ENCODE results near the gene MEGF6.
"Not testable (repeated sequence)": the region's sequence is repeated elsewhere in the genome, so short reads cannot be mapped to it uniquely, and the experiment has no call there.

Gene MEGF6

DNA sequence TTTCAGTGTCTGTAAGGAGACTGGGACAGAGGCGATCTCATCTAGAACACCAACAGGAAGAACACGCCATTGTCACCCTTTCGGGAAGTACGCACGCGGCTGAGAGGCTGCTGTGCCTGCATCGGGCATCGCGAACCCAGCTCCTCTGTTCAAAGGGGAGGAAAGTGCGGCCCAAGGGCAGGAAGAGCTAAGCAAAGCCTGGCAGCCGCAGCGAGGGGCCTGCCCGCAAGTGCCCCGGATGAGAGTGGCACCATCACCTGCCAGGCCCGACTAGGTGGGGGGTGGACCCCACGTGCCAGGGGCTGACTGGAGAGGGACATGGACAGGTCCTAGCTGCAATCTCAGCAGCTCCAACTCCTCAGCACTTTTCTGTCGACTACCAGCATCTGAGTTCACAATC lies 21.0 kb upstream of the MEGF6 start:
- H3K27ac ChIP-seq, result no peak overlapping the region

DNA sequence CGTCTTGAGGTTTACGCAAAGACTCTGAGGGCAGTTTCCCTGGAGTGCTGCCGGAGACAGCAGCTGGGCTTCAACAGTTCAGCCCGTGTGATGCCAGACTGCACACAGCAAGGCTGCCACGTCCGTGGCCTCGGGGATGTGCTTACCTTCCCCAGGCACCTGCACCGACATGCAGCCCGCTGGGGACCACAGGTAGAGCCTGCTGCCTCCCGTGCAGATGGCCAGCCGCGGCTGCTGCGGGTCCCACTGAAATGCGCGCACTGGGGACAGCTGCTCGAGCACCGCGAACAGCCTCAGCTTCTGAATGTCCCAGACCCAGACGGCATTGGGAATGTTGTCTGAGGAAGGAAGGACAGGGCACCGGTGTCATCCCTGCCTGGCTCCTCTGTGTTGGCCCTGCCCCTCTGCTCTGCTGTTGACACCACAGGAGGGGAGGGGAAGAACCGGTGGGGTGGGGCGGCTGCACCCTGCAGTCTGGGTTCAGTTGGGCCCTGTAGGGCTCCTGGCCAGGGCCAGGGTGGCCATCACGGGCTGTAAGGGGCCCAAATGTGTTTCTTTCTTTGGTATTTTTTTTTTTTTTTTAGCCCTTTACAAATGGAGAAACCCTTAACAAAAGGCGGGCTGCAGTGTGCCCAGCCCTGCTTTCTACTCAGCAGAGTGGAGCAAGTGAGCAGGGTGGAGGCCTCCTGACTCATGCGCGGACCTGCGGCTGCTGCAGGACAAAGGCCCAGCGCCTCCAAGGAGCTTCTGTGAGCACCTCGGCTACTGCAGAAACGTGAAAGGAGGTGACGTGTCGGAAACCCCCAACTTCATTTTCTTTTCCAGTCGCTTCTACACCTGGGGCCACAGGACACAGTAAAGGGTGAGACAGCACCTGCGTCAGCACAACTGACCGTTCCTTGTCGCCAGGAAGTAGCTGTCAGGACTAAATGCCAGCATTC lies 20.3 kb upstream of the MEGF6 start:
- peak overlapping the region in 1 of 21 experiments; percentile 16 for H3K27ac ChIP-seq

More for the DNA sequence above, 21.0 kb upstream of the MEGF6 start:
- no peak overlapping the region for H3K4me3 ChIP-seq

DNA sequence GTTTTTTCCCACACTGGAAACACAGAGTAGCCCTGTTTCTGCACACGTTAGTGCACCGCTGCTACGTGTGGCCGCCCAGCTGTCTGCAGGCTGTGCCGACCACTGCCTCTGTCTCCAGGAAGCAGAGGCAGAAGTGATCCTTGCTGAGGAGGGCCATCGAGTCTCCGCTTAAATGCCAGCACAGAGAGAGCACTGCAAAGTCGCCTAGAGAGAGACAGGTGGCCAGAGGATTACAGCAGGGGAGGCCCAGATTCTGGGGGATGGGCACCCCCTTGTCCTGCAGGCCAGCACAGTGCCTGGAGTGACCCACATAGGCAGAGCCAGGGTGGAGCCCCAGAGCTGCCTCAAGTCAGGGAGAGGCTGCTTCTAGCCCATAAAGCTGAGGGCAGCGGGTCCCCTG lies 19.6 kb upstream of the MEGF6 start:
- H3K27ac ChIP-seq, result peak overlapping the region in 1 of 21 experiments; percentile 16

More for the DNA sequence above, 20.3 kb upstream of the MEGF6 start:
- H3K4me3 ChIP-seq, result no peak overlapping the region

DNA sequence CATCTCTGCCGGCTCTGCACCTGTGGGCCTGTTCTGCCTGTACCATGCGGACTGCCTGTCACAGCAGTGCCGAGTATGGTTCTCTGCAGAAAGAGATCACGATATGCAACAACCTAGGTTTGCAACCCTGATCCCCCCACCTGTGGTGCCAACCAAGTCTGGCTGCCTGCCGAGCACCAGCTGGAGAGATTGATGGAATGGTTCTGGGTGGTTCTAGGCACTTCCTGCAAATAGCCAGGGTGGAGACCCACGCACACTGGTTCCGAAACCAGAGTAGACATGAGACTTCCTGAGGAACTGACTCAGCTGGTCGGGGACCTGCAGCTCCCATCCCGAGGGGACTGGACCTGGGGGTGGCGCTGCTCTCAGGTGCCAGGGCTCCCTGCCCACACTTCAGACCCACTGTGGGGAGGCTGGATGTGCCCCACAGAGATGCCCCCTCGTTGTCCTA lies 18.9 kb upstream of the MEGF6 start:
- Histone ChIP-seq H3K27ac (no peak overlapping the region), H3K4me3 (no peak overlapping the region)

More for the DNA sequence above, 19.6 kb upstream of the MEGF6 start:
- H3K4me3 ChIP-seq, result no peak overlapping the region

DNA sequence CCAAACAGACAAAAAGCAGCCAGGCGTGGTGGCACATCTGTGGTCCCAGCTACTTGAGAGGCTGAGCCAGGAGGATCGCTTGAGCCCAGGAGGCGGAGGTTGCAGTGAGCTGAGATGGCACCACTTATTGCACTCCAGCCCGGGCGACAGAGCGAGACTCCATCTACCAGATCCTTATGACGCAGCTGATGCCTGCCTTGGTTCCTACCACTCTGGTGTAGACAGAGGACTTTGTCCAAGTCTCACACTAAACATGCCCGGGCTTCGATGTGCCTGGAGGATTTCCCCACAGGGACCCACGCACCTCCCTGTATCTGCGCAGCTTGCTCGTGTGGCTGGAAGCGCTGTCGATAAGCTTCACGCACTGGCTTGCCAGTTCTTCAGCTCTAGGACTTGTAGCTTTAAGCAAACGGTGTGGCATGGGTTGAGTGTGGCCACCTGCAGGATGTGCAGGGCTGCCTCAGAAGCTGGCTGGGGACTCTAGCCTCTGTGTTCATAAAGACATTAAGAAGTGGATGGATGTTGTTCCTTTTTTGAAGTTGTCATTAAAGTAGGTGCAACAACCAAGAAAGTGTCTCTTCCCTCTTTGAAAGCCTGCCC lies 18.4 kb upstream of the MEGF6 start:
- H3K4me3 ChIP-seq, result no peak overlapping the region
- no peak overlapping the region for H3K27ac ChIP-seq

DNA sequence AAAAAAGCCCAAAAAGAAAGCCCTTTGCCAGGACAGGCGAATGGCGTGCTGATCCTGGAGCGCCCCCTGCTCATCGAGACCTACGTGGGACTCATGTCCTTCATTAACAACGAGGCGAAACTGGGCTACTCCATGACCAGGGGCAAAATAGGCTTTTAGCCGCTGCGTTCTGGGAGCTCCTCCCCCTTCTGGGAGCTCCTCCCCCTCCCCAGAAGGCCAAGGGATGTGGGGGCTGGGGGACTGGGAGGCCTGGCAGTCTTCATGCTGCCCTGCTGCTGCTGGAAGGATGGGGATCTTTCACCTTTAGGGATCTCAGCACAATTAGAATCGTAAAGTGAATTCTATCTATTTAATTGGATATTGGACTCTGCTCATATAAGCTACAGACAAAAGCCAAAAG lies 17.1 kb upstream of the MEGF6 start:
- no peak overlapping the region for H3K27ac ChIP-seq

DNA sequence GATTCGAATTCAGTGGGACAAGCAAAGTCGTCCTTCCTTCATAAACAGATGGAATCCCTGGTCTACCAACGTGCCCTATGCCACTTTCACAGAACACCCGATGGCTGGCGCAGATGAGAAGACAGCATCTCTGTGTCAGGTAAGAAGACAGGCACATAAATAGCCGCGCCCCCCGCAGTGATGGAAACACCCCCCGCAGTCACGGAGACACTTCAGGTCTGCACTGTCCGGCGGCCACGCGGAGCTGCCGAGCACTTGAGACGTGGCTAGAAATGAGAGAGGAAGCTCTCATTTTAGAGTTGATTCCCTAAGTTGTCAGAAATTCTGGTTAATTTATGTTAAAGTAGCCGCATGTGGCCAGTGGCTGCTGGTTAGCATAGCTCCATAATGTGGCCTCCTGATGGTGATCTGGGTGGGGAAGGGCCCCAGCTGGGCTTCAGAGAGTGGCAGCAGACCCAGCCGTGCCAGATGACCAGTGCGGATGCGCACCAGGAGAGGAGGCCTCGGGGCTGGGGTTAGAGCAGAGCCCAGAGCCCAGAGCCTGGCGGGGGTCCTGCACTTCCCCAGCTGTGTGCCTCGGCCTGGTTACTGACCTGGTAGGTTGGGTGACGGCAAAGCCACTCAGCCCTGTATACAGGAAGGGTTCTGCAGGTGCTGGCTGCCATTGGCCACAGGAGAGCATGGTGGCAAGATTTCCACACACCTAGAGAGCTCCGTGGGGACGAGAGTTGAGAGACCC lies 16.4 kb upstream of the MEGF6 start:
- no peak overlapping the region for H3K4me3 ChIP-seq
- no peak overlapping the region for H3K27ac ChIP-seq

More for the DNA sequence above, 17.1 kb upstream of the MEGF6 start:
- no peak overlapping the region for H3K4me3 ChIP-seq

DNA sequence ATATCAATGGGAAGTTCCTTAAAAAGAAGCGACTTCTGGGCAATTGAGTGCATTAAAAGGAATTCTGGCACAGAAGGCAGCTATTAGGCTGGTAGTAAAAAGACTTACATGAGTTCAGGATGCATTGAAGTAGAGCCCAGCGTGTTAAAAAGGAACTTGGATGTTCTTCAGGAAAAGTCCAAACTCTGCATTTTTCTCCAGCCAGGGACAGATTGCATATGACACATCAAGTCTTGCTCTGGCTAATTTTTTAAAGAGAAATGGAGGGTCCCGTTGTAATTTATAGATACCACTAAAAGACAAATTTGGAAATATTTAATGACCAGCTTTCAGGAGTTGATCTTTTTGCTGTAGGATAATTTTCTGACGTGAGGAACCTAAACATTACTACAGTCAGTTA lies 14.7 kb upstream of the MEGF6 start:
- Histone ChIP-seq H3K27ac (peak overlapping the region in 6 of 21 experiments; percentile 61 to 93 (median 90)), H3K4me3 (peak overlapping the region in 3 of 7 experiments; percentile 67 to 97 (median 93))

DNA sequence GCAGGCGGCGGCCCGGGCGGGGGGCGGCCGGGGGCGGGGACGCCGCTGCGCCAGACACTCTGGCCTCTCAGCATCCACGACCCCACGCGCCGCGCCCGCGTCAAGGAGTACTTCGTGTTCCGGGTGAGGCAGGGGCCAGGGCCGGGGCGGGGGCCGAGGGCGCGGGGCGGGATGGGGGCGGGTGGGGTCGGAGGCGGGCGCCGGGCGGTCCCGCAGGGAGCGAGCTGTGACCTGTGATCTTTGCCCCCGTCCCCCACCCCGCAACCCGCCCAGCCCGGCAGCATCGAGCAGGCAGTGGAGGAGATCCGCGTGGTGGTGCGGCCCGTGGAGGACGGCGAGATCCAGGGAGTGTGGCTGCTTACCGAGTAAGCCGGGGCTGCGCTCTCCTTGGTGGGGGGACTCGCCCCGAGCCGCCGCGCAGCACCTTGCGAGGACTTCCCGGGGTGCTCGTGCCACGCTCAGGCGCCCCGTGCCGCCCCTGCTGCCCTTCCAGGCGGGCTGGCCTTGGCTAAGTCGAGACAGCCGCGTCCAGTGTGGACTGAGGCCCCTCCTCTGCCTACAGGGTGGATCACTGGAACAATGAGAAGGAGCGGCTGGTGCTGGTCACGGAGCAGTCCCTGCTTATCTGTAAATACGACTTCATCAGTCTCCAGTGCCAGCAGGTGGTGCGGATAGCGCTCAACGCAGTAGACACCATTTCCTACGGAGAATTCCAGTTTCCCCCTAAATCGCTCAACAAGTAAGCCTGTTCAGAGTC lies 14.0 kb upstream of the MEGF6 start:
- H3K27ac ChIP-seq, result peak overlapping the region; percentile 61 to 96 (median 85)
- peak overlapping the region; percentile 67 to 97 (median 93) for H3K4me3 ChIP-seq

DNA sequence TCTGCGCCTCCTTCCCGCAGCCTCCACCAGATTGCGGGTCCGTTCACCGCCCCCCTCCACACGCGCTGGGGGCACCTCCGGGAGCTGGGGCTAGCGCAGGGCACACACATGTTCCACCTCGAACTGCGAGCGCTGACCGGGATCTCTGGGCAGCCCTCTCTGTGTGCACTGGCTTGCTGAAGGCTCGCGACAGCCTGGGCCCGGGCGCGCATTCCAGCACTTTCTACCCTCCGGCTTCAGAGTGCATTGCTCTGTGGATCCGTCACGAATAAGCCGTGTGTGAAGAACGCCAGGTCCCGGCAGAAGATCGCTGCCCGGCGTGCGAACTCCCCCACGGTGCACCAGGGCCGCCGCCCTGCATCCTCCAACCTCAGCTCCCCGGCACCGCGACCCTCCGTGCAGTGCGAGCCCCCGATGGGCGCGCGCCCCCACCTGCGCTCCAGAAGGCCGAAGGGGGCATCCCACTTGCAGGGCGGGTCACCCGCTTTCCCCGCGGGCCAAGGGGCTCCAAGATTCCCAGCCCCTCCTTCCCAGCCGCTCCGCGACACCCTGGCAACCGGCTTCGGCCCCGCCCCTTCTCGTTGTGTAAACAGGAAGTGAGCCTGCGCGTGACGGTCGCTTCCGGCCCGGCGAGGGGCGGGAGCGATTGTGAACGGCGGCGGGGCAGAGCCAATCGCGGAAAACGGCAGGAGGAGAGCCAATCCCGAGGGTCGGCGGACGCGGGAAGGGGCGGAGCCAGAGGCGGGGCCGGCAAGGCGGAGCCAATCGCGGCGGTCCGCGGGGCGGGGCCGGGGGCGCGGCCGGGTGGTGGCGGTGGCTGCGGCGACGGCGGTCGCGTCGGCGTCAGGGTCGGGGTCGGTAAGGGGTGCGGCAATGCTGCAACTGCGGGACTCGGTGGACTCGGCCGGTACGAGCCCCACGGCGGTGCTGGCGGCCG lies 13.2 kb upstream of the MEGF6 start, which contains the start of gene TPRG1L:
Gene TPRG1L, plus strand, starts transcription at position 816 of the 937 bp plus-strand sequence. Its CDS starts 58 bp downstream, at position 874.
- H3K27ac ChIP-seq, result peak within 1 kb of the TSS; percentile 61 to 96 (median 85)

DNA sequence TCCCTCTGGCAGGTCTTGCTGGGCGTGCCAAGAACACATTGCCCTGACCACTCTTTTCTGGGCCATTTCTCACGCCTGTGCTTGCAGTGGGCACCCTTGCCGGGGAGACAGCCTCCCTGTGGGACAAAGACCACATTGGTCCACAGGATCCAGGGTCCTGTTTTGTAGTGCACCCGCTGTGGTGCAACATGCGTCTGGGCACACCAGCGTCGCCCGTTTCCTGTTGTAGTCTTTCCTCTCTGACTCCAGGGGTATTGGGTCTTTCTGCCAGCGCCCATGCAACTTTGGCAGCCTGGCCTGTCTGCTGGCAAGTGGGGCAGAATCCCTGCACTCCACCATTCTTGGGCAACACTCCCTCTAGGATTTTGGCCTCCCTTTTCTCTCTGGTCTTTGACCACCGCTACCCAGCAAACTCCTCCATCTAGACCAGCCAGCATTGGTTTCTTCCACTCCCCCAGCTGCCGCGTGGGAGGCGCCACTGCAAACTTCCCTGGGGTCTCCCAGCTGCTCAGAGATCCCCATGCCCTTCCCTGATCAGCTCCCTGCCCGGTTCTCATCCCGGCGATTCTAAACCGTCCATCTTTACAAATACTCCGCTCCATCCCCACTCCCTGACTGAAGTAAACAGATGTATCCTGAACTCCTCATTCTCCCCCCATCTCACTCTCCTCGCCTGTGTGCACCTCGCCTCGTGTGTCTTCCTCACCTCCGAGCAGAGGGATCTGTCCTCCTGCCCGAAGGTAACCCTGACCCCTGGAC lies 12.3 kb upstream of the MEGF6 start:
- Histone ChIP-seq H3K4me3 (peak overlapping the region; percentile 67 to 97 (median 93)), H3K27ac (peak overlapping the region in 19 of 21 experiments; percentile 26 to 96 (median 73))

More for the DNA sequence above, 13.2 kb upstream of the MEGF6 start, which contains the start of gene TPRG1L:
- peak within 1 kb of the TSS; percentile 67 to 97 (median 93) for H3K4me3 ChIP-seq

DNA sequence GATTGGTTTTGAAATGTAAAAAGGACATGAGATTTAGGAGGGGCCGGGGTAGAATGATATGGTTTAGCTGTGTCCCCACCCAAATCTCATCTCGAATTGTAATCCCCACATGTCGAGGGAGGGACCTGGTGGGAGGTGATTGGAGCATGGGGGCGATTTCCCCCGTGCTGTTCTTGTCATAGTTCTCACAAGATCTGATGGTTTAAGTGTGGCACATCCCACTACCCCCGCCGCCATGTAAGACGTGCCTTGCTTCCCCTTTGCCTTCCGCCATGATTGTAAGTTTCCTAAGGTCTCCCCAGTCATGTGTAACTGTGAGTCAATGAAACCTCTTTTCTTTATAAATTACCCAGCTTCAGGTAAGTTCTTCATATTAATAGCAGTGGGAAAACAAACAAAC lies 10.8 kb upstream of the MEGF6 start:
- not testable (repeated sequence) for H3K27ac ChIP-seq, H3K4me3 ChIP-seq

DNA sequence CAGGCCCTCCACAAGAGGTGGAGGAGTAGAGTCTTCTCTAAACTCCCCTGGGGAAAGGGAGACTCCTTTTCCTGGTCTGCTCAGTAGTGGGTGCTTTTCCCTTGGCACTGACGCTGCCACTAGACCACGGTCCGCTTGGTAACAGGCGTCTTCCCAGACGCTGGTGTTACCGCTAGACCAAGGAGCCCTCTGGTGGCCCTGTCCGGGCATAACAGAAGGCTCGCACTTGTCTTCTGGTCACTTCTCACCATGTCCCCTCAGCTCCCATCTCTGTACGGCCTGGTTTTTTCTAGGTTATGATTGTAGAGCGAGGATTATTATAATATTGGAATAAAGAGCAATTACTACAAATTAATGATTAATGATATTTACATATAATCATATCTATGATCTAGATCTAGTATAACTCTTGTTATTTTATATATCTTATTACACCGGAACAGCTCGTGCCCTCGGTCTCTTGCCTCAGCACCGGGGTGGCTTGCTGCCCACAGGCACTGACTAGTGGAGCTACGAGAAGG lies 9.9 kb upstream of the MEGF6 start:
- not testable (repeated sequence) for H3K4me3 ChIP-seq, H3K27ac ChIP-seq

DNA sequence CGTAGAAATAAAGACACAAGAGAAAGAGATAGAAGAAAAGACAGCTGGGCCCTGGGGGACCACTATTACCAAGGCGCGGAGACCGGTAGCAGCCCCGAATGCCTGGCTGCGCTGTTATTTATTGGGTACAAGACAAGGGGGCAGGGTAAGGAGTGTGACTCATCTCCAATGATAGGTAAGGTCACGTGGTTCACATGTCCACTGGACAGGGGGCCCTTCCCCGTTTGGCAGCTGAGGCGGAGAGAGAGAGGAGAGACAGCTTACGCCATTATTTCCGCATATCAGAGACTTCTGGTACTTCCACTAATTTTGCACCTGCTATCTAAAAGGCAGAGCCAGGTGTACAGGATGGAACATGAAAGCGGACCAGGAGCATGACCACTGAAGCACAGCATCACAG lies 9.4 kb upstream of the MEGF6 start:
- no peak overlapping the region for H3K4me3 ChIP-seq

DNA sequence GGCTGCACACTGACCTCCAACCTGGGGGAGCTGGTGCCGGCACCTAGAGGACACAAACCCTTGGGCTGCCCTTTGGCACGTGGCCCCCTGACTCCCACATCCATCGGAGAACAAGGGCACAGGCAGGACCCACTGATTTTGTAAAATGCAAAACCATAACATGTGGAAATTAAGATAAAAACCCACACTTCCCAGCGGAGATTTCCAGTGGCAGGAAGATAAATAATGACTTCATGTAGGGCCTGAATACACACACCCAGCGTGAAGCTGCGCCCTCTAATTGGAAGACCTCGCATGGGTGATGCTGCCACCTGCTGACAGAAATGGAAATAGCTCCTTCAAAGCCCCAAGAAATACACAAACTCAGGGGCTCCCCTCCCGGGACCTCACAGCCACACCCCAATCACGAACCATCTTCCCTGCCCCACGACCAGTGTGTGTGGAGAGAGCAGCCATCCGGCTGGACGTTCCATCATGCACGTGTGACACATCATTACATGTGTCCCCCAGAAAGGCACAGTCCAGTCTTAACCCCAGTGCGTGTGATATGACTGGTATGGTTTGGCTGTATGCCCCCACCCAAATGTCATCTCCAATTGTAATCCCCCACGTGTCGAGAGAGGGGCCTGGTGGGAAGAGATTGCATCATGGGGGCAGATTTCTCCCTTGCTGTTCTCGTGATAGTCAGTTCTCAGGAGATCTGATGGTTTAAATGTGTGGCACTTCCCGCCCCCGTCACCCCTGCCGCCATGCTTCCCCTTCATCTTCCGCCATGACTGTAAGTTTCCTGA lies 7.8 kb upstream of the MEGF6 start:
- no peak overlapping the region for H3K4me3 ChIP-seq
- H3K27ac ChIP-seq, result no peak overlapping the region

More for the DNA sequence above, 9.4 kb upstream of the MEGF6 start:
- no peak overlapping the region for H3K27ac ChIP-seq

DNA sequence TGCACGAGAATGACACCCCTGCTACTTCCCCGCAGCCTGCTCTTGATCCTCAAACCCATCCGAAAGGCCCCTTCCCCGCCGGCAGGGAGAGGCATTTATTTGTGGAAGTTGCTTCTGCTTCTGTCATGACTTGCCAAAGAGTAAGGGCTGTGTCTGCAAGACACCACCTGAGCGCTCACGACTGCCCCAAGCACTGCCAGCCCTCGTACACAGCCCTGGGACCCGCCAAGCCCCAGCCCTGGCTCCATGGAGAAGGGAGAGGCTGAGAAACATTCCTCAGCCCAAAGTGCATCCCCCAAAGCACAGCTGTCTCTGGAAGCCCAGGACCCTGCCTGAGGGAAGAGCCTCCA lies 7.2 kb upstream of the MEGF6 start:
- no peak overlapping the region for H3K27ac ChIP-seq
- H3K4me3 ChIP-seq, result no peak overlapping the region
